ENCODE measurements around the gene TXNDC11. TPM values are rescaled to one million over a fixed set of nuclear protein-coding genes. Genes with fewer than 3 reads are reported as not detected.
A peak's percentile ranks its signal among the peaks of the same experiment; 100 is the strongest.

TXNDC11 gene
- total RNA-seq, 4 donors from 2014 or later = 69.3 to 89.4 (median 76.9) TPM

- peak overlapping the region in 2 of 4 donors; percentile 87 to 89 for H3K4me3 ChIP-seq
- H3K36me3 ChIP-seq = peaks cover 0 to 19% (median 0%) of the 10 kb centered on the region in 3 donors
- peaks cover 0 to 51% (median 12%) of the 10 kb centered on the region in 4 donors for H3K4me1 ChIP-seq
- no peak for TF ChIP-seq POLR2A (IDR thresholded peaks at IDR 0.05)
- H3K27ac ChIP-seq = peak overlapping the region in 3 of 4 donors; percentile 98 to 99 (median 99)
- H3K27me3 ChIP-seq = no peaks in the 10 kb centered on the region
- DNase-seq = no peak
- H3K9me3 ChIP-seq = no peaks in the 10 kb centered on the region
These were observed 2.1 kb downstream of the TXNDC11 start for GRCh38 chr16:11740567-11740966.

- H3K9me3 ChIP-seq = no peaks in the 10 kb centered on the region
- peaks cover 0 to 31% (median 0%) of the 10 kb centered on the region in 3 donors for H3K36me3 ChIP-seq
- H3K4me3 ChIP-seq = no peak overlapping the region
- H3K27ac ChIP-seq = no peak overlapping the region
- H3K4me1 ChIP-seq = peaks cover 0 to 59% (median 11%) of the 10 kb centered on the region in 4 donors
- DNase-seq = no peak
- no peaks in the 10 kb centered on the region for H3K27me3 ChIP-seq
- TF ChIP-seq POLR2A (IDR thresholded peaks at IDR 0.05) (no peak), CTCF (IDR thresholded peaks at IDR 0.05) (no peak)
These were observed 3.7 kb downstream of the TXNDC11 start for GRCh38 chr16:11738742-11739544.

GRCh38 chr16:11737713-11738112, 4.9 kb downstream of the TXNDC11 start:
- H3K27me3 ChIP-seq = no peaks in the 10 kb centered on the region
- no peaks in the 10 kb centered on the region for H3K9me3 ChIP-seq
- no peak overlapping the region for H3K4me3 ChIP-seq
- H3K36me3 ChIP-seq = peaks cover 0 to 40% (median 0%) of the 10 kb centered on the region in 3 donors
- H3K27ac ChIP-seq = no peak overlapping the region
- no peak for DNase-seq
- TF ChIP-seq POLR2A (IDR thresholded peaks at IDR 0.05) (no peak), CTCF (IDR thresholded peaks at IDR 0.05) (no peak)
- peaks cover 0 to 54% (median 10%) of the 10 kb centered on the region in 4 donors for H3K4me1 ChIP-seq

- TF ChIP-seq POLR2A (IDR thresholded peaks at IDR 0.05) (no peak), CTCF (IDR thresholded peaks at IDR 0.05) (no peak)
These were observed 5.8 kb downstream of the TXNDC11 start for GRCh38 chr16:11736903-11737302.

GRCh38 chr16:11735787-11736186, 6.9 kb downstream of the TXNDC11 start:
- H3K4me3 ChIP-seq = no peak overlapping the region
- no peaks in the 10 kb centered on the region for H3K9me3 ChIP-seq
- H3K4me1 ChIP-seq = peaks cover 0 to 47% (median 4%) of the 10 kb centered on the region in 4 donors
- DNase-seq = no peak
- H3K27me3 ChIP-seq = no peaks in the 10 kb centered on the region
- H3K27ac ChIP-seq = no peak overlapping the region
- TF ChIP-seq CTCF (IDR thresholded peaks at IDR 0.05) (no peak), POLR2A (IDR thresholded peaks at IDR 0.05) (no peak)
- peaks cover 0 to 56% (median 0%) of the 10 kb centered on the region in 3 donors for H3K36me3 ChIP-seq

More at GRCh38 chr16:11736903-11737302, 5.8 kb downstream of the TXNDC11 start:
- Histone ChIP-seq H3K4me1 (peaks cover 0 to 54% (median 10%) of the 10 kb centered on the region in 4 donors), H3K9me3 (no peaks in the 10 kb centered on the region), H3K4me3 (no peak overlapping the region), H3K36me3 (peaks cover 0 to 48% (median 0%) of the 10 kb centered on the region in 3 donors), H3K27ac (no peak overlapping the region), H3K27me3 (no peaks in the 10 kb centered on the region)
- DNase-seq = no peak

GRCh38 chr16:11734653-11735043, 8.0 kb downstream of the TXNDC11 start:
- no peaks in the 10 kb centered on the region for H3K9me3 ChIP-seq
- TF ChIP-seq CTCF (IDR thresholded peaks at IDR 0.05) = no peak
- no peak for TF ChIP-seq POLR2A (IDR thresholded peaks at IDR 0.05)
- H3K4me3 ChIP-seq = no peak overlapping the region
- H3K27me3 ChIP-seq = no peaks in the 10 kb centered on the region
- H3K27ac ChIP-seq = no peak overlapping the region
- peaks cover 0 to 36% (median 0%) of the 10 kb centered on the region in 4 donors for H3K4me1 ChIP-seq
- peaks cover 0 to 68% (median 0%) of the 10 kb centered on the region in 3 donors for H3K36me3 ChIP-seq
- DNase-seq = no peak
